ENCODE data around the gene KCNE2.
"Not testable (repeated sequence)": the region's sequence is repeated elsewhere in the genome, so short reads cannot be mapped to it uniquely, and the experiment has no call there.

KCNE2 gene

DNA sequence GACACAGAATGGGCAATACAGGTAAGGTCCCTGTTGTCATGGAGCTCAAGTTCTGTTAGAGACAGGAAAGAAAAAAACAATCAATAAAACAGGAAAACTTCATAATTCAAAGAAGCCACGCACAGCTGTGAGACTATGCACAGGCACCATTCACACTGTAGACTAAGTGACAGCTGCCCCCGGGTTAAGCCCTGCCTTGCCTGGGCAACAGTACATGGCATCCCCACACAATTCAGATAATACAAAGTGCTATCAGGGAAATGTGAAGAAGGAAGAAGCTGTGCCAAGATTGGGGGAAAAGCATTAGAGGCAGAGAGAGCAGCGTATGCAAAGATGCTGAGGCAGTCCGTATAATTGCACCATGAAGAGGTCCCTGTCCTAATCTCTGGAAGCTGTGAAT lies 9.0 kb upstream of the KCNE2 start:
- no peak for FAIRE-seq

DNA sequence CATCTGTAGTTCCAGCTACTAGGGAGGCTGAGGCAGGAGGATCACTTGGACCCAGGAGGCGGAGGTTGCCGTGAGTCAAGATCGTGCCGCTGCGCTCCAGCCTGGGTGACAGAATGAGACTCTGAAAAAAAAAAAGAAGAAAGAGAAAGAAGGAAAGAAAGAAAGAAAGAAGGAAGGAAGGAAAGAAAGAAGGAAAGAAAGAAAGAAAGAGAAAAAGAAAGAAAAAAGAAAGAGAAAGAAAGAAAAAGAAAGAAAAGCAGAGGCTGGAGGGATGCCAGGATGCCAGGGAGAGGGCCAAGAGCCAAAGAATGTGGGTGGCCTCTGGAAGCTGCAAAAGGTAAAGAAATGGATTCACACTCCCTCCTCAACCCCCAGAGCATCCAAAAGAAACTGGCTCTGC lies 8.2 kb upstream of the KCNE2 start:
- FAIRE-seq: no peak

DNA sequence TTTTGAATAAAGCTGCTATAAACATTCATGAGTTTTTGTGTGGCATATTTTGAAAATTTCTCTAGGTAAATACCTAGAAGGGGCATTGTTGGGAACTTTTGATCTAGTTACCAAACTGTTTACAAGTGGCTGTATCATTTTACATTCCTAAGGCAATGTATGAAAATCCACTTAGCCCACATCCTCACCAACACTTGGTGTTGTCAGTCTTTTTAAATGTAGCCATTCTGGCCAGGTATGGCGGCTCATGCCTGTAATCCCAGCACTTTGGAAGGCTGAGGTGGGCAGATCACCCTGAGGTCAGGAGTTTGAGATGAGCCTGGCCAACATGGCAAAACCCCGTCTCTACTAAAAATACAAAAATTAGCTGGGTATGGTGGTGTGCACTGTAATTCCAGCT lies 5.9 kb upstream of the KCNE2 start:
- no peak for FAIRE-seq

DNA sequence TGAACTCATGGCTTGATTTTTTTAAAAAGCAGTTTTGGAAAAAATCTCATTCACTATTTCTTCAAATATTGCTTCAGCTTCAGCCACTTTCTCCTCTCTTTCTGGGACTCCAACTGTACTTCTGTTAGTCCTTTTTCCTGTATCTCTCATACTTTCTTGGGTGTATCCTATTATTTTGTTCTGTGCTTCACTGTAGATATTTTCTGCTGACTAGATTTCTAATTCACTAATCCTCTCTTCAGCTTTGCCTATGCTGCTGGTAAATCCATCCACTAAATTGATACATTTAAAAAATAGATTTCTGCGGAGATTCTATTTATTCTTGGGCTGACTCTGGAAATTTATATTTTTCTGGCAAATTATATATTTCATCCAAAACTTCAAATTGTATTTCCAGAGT lies 4.9 kb upstream of the KCNE2 start:
- FAIRE-seq: no peak

DNA sequence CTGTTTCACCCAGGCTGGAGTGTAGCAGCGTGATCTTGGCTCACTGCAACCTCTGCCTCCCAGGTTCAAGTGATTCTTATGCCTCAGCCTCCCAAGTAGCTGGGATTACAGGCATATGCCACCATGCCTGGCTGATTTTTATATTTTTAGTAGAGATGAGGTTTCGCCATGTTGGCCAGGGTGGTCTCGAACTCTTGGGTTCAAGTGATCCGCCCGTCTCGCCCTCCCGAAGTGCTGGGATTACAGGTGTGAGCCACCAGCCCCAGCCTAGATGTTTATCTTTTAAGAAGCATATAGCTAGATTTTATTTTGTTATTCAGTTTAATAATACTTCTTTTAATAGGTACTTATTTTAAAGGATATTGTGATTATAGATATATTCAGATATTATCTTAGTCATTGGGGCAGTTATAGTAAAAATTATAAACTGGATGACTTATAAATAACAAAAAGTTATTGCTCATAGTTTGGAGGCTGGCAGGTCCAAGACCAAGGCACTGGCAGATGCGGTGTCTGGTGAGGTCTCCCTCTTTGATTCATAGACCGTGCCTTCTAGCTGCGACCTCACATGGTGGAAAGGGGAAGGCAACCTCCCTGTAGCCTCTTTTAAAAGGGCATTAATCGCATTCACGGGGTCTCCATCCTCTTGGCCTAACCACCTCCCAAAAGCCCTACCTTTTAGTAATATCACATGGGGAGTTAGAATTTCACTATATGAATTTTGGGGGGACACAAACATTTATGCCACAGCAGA lies 3.1 kb upstream of the KCNE2 start:
- no peak for FAIRE-seq

DNA sequence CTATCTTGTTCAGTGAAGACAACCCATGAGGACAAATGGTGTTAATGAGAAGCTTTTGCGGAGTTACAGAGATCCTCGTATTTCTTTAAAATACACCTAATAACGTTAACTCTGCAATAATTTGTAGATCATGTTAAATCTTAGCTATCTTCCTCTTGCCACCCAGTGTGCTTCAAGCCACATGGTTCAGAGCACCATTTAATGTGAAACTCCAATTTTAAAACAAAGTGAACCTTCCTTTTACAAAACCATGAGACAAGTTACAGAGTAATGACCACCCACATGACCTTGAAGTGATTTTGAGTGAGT lies 1.7 kb upstream of the KCNE2 start:
- no peak for FAIRE-seq

DNA sequence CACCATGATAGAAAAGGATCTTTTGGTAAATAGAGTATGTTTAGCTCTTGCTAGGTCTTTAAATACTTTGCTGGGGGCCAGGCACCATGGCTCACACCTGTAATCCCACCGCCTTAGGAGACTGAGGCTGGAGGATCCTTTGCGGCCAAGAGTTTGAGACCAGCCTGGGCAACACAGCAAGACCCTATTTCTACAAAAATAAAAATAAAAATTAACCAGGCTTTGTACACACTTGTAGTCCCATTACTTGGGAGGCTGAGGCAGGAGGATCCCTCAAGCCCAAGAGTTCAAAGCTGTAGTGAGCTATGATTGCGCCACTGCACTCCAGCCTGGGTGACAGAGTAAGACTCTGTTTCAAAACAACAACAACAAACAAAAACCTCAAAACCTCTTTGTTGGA lies 1.1 kb upstream of the KCNE2 start:
- no peak for FAIRE-seq

DNA sequence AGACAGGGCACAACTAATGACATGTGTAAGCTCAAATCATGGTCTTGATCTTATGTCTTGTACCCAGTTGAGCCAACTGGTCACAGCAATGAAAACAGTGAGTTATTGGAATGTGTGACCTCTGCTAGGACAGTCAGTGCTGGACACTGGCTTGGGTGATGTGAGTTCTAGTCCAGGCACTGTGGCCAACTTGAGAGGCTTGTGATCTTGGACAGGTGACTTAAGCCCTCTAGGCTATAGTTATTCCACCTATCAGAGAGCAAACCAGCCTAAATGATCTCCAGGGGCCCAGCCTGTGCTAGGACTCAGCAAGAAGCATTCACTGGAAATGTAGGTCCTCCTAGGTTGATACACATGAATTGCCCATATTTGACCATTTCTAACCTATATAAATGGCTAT lies 1.1 kb downstream of the KCNE2 start:
- no peak for FAIRE-seq

DNA sequence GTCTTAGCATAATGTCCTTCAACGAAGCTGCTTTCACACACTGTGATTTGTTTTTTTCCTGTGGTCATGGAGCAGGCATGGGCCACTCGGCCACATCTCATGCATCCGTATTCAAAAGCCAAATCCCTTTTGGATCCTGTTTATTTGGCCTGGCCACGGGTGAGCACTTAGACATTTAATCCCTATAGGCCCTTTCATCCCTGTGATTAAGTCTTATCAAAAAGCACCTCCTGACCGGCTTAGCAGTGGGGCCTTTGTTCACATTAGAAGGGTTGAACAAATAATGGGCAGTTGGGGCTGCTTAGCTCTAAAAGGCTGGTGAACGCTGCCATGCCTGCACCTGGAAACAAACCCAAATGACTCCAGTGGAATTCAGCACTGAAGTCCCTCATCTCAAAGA lies 2.0 kb downstream of the KCNE2 start:
- no peak for FAIRE-seq

DNA sequence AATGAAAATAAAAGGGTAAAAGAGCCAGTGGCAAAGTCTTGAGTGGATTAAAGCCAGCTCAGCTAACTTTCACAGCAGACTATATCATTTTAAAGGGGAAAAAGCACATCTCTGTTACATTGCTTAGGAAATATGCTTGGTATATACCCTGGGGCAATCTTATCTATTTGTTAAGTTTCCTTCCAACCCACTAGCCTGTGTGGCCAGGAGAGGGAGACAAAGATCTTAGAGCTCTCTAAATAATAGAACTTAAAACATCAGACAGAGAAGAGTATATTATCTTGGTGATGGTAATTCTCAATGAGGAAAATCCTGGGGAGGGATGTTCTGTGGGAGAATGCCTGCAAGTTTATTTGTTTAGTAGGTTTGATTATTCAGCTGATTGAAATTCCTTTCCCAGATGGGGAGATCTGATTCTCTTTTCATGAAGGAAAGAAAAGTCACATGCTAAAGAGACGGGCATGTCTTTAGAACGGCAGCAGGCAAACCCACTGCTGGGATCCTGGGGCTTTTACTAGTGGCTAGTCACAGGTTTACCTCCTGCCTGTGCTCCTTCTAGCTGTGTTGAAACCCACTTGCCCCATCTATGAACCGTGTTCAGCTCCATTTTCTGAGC lies 3.6 kb downstream of the KCNE2 start:
- no peak for FAIRE-seq

DNA sequence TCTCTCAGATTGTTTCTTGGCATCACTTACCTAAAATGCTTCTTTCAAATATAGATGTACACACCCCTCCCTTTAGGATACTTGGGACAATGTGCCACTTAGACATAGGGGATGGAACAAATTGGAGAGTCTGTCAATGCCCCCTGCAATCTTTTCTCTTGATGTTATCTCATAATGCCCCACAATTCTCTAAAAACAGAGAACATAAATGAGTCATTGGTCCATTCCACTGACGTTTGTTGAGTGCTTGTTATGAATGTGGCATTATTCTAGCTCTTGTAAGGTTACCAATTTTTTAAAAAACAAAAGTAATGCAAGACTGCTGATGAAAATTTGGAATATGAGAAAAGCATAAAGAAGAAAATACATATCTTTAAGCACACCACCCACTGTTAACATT lies 5.9 kb downstream of the KCNE2 start:
- no peak for FAIRE-seq

DNA sequence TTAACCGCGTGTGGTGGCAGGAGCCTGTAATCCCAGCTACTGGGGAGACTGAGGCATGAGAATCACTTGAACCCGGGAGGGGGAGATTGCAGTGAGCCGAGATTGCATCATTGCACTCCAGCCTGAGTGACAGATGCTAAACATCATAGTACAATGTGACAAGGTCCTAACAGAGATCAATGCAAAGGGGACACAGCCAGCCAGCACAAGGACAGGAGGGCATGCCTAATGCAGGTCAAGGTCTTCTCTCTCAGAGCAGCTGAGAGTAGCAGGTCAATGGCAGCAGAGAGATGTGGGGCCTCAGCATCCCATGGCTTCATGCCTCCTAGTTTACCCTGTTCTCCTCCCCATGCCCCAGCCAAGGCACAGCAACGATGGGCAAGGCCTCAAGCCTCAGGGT lies 8.5 kb downstream of the KCNE2 start:
- FAIRE-seq: no peak

DNA sequence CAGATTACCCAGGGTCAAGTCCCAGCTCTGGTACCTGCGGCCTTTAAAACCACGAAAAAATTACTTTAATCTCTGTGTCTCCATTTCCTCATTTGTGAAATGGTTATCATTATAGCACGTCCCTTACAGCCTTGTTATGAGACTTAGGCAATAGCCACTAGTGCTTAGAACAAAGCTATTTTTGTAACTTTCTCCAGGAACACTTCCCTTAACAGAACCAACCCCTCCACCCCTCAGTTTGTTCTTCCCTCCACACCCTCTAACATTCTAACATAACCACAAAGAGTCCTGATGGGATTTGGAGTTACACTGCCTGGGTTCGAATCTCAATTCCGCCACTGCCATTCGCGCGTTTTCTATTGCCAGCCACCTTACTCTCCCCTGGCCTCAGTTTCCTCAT lies 10.7 kb downstream of the KCNE2 start:
- not testable (repeated sequence) for FAIRE-seq

DNA sequence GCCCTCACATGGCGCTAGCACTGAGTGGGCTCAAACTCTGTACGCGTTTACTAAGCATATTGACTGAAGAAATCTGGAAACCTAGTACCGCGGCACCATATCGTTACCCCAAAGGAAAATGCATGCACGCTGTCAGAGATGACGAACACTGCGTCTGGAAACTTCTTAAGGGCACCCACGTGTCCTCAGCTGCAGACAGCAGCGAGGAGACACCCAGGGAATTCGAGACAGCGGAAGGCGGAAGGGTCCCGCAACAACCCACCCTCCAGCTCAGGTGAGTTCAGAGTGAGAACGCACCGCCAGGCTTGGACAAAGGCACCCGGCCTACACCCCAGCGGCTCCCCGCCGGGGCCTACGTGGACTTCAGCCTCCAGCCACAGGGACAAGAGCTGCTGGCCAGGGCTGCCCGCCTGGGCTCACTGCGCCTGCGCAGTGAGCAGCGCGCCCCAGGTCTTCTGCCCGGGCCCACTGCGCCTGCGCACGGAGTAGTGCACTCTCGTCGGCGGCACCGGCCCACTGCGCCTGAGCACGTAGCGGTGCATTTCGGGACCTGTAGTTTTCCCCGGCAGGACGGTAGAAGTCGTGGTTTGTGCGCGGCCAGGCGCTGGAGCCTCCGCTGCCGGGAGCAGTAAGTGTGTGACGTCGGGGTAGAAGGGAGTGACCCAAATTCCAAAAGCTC lies 11.3 kb downstream of the KCNE2 start, which contains the start of gene SMIM11:
SMIM11 (plus strand) TSS at position 568 of the 679 bp plus-strand sequence. CDS start 3,998 bp downstream, outside the sequence.
- FAIRE-seq: not testable (repeated sequence)

DNA sequence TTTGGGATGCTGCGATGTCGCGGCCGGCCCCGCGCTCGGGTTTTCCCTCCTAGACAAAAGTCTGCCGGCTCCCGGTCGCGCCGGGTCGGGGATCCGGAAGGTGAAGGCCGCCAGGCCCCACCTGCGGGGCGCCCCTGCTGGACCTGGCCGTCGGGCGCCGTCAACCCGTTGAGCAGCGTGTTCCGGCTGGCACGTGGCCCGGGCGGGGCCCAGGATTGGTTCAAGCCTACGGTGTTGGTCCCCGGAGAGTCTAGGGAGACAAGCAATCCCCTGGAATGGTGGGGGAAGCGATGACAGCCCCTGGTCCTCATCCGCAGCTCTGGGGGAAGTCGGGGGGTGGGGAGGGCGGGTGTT lies 11.8 kb downstream of the KCNE2 start:
- FAIRE-seq: not testable (repeated sequence)

DNA sequence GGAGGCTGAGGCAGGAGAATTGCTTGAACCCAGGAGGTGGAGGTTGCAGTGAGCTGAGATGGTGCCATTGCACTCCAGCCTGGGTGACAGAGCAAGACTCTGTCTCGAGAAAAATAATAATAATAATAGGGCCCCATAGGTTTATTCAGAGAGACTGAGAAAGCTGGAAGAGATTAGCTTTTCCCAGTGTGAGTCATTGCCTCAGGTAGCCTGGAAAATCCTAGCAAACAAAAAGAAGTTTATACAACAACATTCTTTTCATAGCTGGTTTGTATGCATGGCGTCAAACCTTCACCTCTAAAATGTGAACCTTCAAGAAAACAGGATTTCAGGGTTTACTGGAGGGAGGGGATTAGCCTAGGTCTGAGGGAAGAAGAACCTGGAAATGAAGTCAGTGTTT lies 19.3 kb downstream of the KCNE2 start:
- not testable (repeated sequence) for FAIRE-seq

DNA sequence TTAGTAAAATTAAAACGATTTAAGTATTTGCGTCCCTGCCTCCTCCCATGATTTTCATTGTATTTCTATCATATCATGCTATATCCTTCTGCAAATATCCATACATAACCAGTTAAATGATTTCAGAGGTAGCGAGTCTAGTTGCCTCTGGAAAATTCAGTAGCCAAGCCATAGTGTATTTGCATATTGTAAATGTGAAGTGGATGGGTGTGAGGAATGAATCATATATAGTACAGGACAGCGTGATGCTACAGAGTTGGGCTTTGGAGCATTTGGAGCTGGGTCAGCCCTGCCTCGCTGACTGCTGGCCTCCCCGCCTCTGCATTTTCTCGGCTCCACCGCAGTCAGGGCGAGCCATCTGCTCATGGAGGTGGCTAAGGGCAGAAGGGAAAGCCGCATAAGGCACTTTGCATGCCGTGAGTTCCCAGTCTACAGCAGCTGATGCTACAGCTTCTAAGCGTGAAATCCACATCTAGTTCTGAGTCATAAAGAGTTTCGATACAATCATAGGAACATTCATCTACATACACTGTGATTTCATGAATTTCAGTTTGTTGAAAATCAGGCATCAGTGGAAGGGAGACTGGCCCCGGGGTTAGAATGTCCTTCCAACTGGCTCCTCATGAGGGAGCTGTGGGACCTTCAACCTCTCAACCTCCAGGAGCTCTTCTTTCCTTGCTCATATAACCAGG lies 20.1 kb downstream of the KCNE2 start:
- FAIRE-seq: not testable (repeated sequence)

DNA sequence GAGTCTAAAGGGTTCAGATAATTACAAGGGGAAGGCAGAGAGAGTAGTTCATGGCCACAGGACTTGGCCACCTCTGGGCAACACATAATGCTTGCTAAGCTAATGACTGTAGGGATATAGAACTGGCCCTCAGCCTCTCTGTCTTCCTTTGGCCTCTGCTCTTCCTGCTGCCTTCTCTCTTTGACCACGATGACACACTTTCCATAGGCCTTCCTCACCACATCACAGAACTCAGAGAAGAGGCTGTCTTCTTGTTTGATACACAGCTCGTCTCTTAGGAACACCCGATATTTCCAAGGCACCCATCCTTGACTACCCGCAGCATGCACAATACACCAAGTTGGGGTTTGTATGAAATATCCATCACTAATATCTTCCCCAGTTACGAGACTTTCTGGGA lies 36.7 kb downstream of the KCNE2 start:
- not testable (repeated sequence) for FAIRE-seq

DNA sequence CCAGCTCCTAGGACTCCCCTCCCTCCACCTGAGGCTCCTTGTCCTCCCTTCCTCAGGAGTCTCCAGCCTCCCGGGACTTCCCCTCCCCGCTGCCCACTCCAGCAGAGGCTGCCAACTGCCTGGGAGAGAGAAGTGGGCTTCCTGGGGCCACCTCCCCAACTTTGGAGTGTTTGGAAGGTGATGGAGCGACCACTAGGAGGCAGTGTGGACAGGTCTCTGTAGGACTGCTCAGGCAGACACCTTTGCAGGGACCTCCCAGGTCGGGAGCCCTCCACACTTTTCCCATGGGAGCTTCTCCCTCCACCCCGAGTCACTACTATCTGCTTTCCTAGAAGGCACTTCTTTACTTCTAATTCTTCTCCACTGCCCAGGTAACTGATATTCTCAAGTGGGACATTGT lies 40.9 kb downstream of the KCNE2 start:
- not testable (repeated sequence) for FAIRE-seq

DNA sequence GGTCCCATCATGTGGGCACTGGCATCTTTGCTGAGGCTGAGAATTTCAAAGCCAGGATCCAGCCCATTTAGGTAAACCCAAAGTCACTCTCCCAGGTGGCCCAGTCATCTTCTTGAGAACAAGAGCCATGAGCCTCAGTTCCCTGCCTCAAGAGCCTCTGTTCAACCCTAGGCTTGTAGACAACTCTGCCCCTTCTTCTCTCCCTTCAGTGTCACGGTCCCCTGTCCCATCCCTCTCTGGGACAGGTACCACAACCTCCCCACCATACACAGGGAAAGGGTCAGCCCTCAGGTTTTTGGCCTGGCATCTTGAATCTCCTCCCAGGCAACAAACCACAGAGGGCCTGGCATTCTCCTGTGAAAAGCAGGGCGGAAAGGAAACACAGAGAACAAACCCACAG lies 41.9 kb downstream of the KCNE2 start:
- FAIRE-seq: not testable (repeated sequence)

DNA sequence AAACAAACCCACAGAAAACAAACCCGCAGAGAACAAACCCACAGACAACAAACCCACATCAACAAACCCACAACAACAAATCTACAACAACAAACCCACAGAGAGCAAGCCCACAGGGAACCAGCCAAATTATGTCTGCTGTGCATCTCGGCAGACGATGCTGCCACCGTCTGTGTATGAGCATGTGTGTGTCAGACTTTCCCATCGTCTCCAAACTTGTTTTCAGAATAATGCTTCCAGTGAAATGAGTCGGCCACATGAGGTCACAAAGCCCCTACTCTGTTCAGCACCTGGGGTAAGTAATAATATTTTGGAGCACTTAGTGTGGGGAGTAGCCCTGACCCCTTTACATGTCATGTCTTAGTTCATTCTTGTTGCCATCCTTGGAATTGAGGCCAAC lies 42.3 kb downstream of the KCNE2 start:
- FAIRE-seq: not testable (repeated sequence)

DNA sequence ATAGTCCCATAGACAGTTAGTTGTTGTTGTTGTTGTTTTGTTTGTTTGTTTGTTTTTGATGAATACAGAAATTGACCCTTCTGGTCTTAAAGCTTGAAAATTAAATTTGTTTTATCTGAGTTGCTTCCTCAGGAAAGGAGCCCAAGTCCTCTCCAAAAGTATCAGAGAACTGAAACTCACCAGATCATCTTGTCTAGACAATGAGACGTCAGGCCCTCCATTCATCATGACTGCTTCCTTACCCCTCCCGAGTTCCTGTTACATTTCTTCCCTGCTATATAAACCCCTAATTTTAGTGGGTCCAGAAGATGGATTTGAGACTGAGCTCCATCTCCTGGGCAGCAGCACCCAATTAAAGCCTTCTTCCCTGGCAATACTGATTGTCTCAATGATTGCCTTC lies 42.9 kb downstream of the KCNE2 start:
- FAIRE-seq: not testable (repeated sequence)

DNA sequence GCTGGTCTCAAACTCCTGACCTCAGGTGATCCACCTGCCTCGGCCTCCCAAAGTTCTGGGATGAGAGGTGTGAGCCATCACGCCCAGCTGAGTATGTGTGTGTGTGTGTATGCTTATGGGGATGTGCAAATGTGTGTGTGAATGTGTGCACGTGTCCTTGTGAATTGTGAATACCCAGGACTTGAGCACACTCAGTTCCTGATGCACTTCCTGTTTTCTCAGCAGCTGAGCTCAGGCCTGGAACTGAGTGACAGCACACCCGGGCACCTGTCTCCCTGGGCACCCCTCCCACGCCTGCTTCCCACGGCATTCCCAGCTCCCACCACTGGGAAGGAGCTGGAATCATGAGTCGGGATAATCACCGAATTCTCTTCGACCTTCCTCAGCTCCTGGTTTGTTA lies 43.5 kb downstream of the KCNE2 start:
- FAIRE-seq: not testable (repeated sequence)
